Peyer's patch (tissue), 4 donors: ENCODE measurements around the gene BPIFB4. TPM values are rescaled to one million over a fixed set of nuclear protein-coding genes. Genes with fewer than 3 reads are reported as not detected.

Experiments
- DNase-seq, 3 donors: peaks; one replicate each; pipeline ENCODE4 v3.0.0-alpha.2; 2017 to 2019
- H3K27ac ChIP-seq, 4 donors: fragments of 200-600 bp; sonication (generic); one replicate each; pipeline ENCODE4 v1.5.1; 2016 to 2019
- H3K27me3 ChIP-seq, 2 donors: fragments of 200-600 bp; sonication (generic); one replicate each; pipeline ENCODE4 v1.5.1; 2019
- H3K36me3 ChIP-seq, 3 donors: fragments of 200-600 bp; sonication (generic); one replicate each; pipeline ENCODE4 v1.5.1; 2016 to 2019
- H3K4me1 ChIP-seq, 4 donors: fragments of 200-600 bp; sonication (generic); one replicate each; pipeline ENCODE4 v1.5.1; 2016 to 2019
- H3K4me3 ChIP-seq, 4 donors: fragments of 200-600 bp; sonication (generic); 1 replicate in 3 of 4; 2 replicates in 1 of 4; pipeline ENCODE4 v1.5.1; 2016 to 2019; ENCODE audit warnings: mild to moderate bottlenecking in 1 of 4
- H3K9me3 ChIP-seq, 4 donors: fragments of 200-600 bp; sonication (generic); one replicate each; pipeline ENCODE4 v1.5.1; 2016 to 2019; ENCODE audit warnings: mild to moderate bottlenecking in 1 of 4
- POLR2A ChIP-seq, 2 donors: fragments of 450-650 bp; IDR thresholded peaks; one replicate each; pipeline ENCODE4 v1.5.1; 2017; ENCODE audit warnings: antibody characterized with exemption in 2 of 2, mild to moderate bottlenecking in 2 of 2, moderate library complexity in 2 of 2
- total RNA-seq, 4 donors: library from RNA; depleted of rRNA; stranded (reverse); fragments of >200 nt; gene quantifications; one replicate each; pipeline ENCODE4 v1.1.0, GENCODE V29; 2016
- TF ChIP-seq, protein P1 (sequence below), 6 experiments: fragments of 450-650 bp in 4 of 6; fragments of 200-600 bp in 2 of 6; sonication (generic) in 1 of 6; IDR thresholded peaks; one replicate each; pipeline ENCODE4 v1.5.1; 2017 to 2019; ENCODE audit warnings: antibody characterized with exemption in 6 of 6, mild to moderate bottlenecking in 3 of 6, moderate library complexity in 1 of 6

BPIFB4 gene
- total RNA-seq, 4 donors from 2014 or later, result not detected

GRCh38 chr20:33068251-33068939, 11.0 kb upstream of the BPIFB4 start:
- TF ChIP-seq, protein P1, sequence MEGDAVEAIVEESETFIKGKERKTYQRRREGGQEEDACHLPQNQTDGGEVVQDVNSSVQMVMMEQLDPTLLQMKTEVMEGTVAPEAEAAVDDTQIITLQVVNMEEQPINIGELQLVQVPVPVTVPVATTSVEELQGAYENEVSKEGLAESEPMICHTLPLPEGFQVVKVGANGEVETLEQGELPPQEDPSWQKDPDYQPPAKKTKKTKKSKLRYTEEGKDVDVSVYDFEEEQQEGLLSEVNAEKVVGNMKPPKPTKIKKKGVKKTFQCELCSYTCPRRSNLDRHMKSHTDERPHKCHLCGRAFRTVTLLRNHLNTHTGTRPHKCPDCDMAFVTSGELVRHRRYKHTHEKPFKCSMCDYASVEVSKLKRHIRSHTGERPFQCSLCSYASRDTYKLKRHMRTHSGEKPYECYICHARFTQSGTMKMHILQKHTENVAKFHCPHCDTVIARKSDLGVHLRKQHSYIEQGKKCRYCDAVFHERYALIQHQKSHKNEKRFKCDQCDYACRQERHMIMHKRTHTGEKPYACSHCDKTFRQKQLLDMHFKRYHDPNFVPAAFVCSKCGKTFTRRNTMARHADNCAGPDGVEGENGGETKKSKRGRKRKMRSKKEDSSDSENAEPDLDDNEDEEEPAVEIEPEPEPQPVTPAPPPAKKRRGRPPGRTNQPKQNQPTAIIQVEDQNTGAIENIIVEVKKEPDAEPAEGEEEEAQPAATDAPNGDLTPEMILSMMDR (IDR thresholded peaks at IDR 0.05), result no peak
- TF ChIP-seq POLR2A (IDR thresholded peaks at IDR 0.05), result no peak
- DNase-seq, result no peak
- Histone ChIP-seq H3K27ac (no peak overlapping the region), H3K4me1 (no peaks in the 10 kb centered on the region), H3K27me3 (no peaks in the 10 kb centered on the region), H3K9me3 (no peaks in the 10 kb centered on the region), H3K36me3 (no peaks in the 10 kb centered on the region), H3K4me3 (no peak overlapping the region)

DNA sequence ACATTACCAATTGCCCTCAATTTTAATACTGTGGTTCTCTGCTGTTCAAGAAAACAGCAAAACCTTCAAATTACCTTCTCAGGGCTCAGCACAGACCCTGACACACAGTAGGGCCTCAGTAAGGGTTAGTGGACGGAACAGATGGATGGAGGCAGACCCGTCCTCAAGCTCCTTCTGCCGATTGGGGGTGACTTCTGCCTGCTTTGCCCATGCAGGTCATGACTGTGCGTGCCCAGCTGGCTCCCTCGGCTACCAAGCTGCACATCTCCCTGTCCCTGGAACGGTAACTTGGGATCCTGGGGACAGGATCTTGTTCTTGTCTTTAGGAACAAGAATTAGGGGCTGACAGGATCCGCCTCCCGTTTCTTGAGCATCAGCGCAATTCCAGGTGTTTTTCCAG, 9.8 kb upstream of the BPIFB4 start:
- no peaks in the 10 kb centered on the region for H3K4me1 ChIP-seq
- H3K27me3 ChIP-seq, result no peaks in the 10 kb centered on the region
- TF ChIP-seq, protein P1 (IDR thresholded peaks at IDR 0.05), result no peak
- no peak for TF ChIP-seq POLR2A (IDR thresholded peaks at IDR 0.05)
- H3K36me3 ChIP-seq, result no peaks in the 10 kb centered on the region
- H3K27ac ChIP-seq, result no peak overlapping the region
- no peak overlapping the region for H3K4me3 ChIP-seq
- no peaks in the 10 kb centered on the region for H3K9me3 ChIP-seq
- DNase-seq, result no peak

DNA sequence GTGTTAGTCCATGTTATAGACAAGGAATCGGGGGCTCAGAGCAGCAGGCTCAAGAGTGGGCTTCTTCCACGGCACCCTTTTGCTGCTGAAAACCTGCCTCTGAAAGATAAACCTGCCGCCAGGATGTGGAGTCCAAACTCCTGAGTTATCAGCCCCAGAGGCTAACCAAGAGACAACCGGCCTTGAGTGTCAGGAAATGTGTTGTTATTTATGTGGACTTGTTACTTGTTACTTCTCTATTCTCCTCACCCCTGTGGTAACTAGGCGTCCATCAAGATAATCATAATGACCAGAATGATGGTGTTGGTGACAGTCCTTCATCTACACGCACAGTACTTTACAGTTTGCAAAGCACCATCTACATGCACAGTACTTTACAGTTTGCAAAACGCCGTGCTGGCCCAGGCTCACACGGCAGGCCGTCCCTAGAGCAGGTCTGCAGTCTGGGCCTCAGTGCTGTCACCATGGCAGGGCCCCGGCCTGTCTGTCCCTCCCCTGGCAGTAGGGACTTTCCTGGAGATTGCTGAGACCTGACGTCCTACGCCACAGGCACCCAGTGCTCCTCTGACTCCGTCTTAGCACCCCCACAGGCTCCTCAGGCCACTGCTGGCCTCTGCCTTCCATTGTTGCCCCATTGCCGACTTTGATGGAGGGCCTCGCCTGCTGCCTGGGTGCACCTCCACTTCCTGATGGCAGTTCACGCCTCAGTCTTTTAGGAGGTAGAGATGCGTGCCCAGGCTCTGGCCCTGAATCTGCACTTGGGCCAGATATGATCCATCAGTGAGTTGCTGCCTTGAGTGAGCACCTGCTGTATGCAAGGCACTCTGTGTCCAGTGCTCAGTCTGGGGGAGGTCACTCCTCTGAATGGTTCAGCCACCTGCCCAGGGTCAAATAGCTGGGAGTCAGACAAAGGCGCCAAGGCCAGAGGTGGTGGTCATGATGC, 9.1 kb upstream of the BPIFB4 start:
- Histone ChIP-seq H3K27me3 (no peaks in the 10 kb centered on the region), H3K9me3 (no peaks in the 10 kb centered on the region), H3K27ac (no peak overlapping the region), H3K4me1 (no peaks in the 10 kb centered on the region), H3K36me3 (no peaks in the 10 kb centered on the region), H3K4me3 (no peak overlapping the region)
- TF ChIP-seq POLR2A (IDR thresholded peaks at IDR 0.05), result no peak
- TF ChIP-seq, protein P1 (IDR thresholded peaks at IDR 0.05), result no peak
- no peak for DNase-seq

DNA sequence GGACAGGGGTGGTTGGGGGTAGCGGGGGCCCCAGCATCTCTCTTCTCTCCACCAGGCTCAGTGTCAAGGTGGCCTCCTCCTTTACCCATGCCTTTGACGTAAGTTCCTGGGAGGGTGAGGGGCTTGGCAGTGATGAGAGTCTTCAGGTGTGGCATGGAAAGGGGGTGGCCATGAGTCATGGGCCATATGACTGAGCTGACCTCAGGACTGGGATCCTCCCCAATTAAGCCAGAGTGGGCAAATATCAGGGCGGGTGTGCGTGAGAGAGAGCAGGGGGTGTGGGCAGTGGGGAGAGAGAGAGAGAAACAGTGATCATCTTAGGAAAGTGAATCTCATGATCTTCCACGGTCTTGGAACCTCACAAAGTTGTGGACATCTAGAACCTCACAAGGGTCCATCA, 8.2 kb upstream of the BPIFB4 start:
- H3K4me3 ChIP-seq, result no peak overlapping the region
- H3K36me3 ChIP-seq, result no peaks in the 10 kb centered on the region
- no peaks in the 10 kb centered on the region for H3K27me3 ChIP-seq
- no peaks in the 10 kb centered on the region for H3K9me3 ChIP-seq
- DNase-seq, result no peak
- H3K4me1 ChIP-seq, result no peaks in the 10 kb centered on the region
- no peak overlapping the region for H3K27ac ChIP-seq
- no peak for TF ChIP-seq POLR2A (IDR thresholded peaks at IDR 0.05)
- TF ChIP-seq, protein P1 (IDR thresholded peaks at IDR 0.05), result no peak

DNA sequence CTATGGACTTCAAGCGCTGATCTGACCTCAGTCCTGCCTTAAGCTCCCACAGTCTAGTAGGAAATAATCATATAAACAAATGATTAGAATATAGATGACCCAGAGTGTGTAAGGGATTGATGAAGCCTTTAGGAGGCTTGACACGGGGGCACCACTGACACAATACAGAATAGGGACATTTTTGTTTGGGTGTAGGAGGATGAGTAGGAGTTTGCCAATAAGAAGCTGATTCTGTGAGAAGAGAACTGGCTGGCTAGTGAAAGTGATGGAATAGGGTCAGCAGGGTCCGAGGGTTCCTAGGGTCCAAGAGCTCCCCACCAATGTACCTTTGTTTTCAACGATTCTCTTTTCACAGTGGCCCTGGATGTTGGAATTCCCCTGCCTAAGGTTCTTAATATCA, 7.1 kb upstream of the BPIFB4 start:
- Histone ChIP-seq H3K4me3 (no peak overlapping the region), H3K9me3 (no peaks in the 10 kb centered on the region), H3K27me3 (no peaks in the 10 kb centered on the region), H3K27ac (no peak overlapping the region), H3K4me1 (no peaks in the 10 kb centered on the region), H3K36me3 (no peaks in the 10 kb centered on the region)
- TF ChIP-seq, protein P1 (IDR thresholded peaks at IDR 0.05), result no peak
- no peak for TF ChIP-seq POLR2A (IDR thresholded peaks at IDR 0.05)
- DNase-seq, result no peak
